Keratinocyte (primary cell): Measurements from ENCODE around the gene TMEM219. TPM values are rescaled to one million over a fixed set of nuclear protein-coding genes. Genes with fewer than 3 reads are reported as not detected.

Experiments used
- DNase-seq: peaks from one replicate; pipeline ENCODE4 v3.0.0-alpha.2; 2011; ENCODE audit warnings: low read depth, missing footprints, low spot score
- FAIRE-seq: peaks from 2 replicates; lab custom pipeline; 2011; peaks lifted over from hg19 to GRCh38; lab: Jason Lieb, UNC
- H2AFZ ChIP-seq: 2 replicates; pipeline ENCODE4 v1.6.0; 2012; ENCODE audit warnings: low read length, control low read depth, inconsistent platforms; ENCODE audit not compliant: control insufficient read depth
- H3K27ac ChIP-seq: 2 replicates; pipeline ENCODE4 v1.5.1; 2011; ENCODE audit warnings: low read length; ENCODE audit not compliant: control insufficient read depth, insufficient read depth
- H3K27me3 ChIP-seq: 3 replicates; pipeline ENCODE4 v1.6.0; 2011; ENCODE audit warnings: low read length; ENCODE audit not compliant: control insufficient read depth, insufficient read depth; ENCODE audit errors: extremely low read depth
- H3K36me3 ChIP-seq, 2 experiments: 2 replicates in 1 of 2; 3 replicates in 1 of 2; pipeline ENCODE4 v1.5.1; 2011; ENCODE audit warnings: low read length in 2 of 2, mild to moderate bottlenecking in 1 of 2; ENCODE audit not compliant: control insufficient read depth in 2 of 2, insufficient read depth in 2 of 2; ENCODE audit errors: extremely low read depth in 1 of 2
- H3K4me1 ChIP-seq: 3 replicates; pipeline ENCODE4 v1.5.1; 2011; ENCODE audit warnings: low read length; ENCODE audit not compliant: control insufficient read depth, insufficient read depth; ENCODE audit errors: extremely low read depth
- H3K4me2 ChIP-seq: 3 replicates; pipeline ENCODE4 v1.6.0; 2011; ENCODE audit warnings: low read depth, low read length; ENCODE audit not compliant: control insufficient read depth, insufficient read depth; ENCODE audit errors: extremely low read depth
- H3K4me3 ChIP-seq, 3 experiments: fragments of 200-600 bp in 1 of 3; sonication (generic) in 1 of 3; 2 replicates in 2 of 3; 3 replicates in 1 of 3; pipeline ENCODE4 v1.5.1; 2011 to 2016; ENCODE audit warnings: low read length in 3 of 3, mild to moderate bottlenecking in 3 of 3, control low read depth in 2 of 3, inconsistent platforms in 1 of 3, low read depth in 1 of 3, mixed read lengths in 1 of 3, mixed run types in 1 of 3, moderate library complexity in 1 of 3; ENCODE audit not compliant: control insufficient read depth in 2 of 3, insufficient read depth in 2 of 3; ENCODE audit errors: extremely low read depth in 1 of 3
- H3K79me2 ChIP-seq: 2 replicates; pipeline ENCODE4 v1.6.0; 2012; ENCODE audit warnings: low read length; ENCODE audit not compliant: control insufficient read depth, insufficient read depth
- H3K9ac ChIP-seq: 3 replicates; pipeline ENCODE4 v1.6.0; 2011; ENCODE audit warnings: low read length; ENCODE audit not compliant: control insufficient read depth, insufficient read depth; ENCODE audit errors: extremely low read depth
- H3K9me1 ChIP-seq: 3 replicates; pipeline ENCODE4 v1.6.0; 2011; ENCODE audit warnings: low read length; ENCODE audit not compliant: control insufficient read depth, insufficient read depth; ENCODE audit errors: extremely low read depth
- H3K9me3 ChIP-seq: 2 replicates; pipeline ENCODE4 v1.5.1; 2012; ENCODE audit warnings: low read depth, low read length; ENCODE audit not compliant: control insufficient read depth
- H4K20me1 ChIP-seq: 3 replicates; pipeline ENCODE4 v1.6.0; 2011; ENCODE audit warnings: low read length; ENCODE audit not compliant: control insufficient read depth, insufficient read depth; ENCODE audit errors: extremely low read depth
- EZH2 ChIP-seq: IDR thresholded peaks from one replicate; pipeline ENCODE4 v1.6.1; 2012; ENCODE audit warnings: inconsistent platforms, mild to moderate bottlenecking, low read length, moderate library complexity
- dilution Hi-C: fragments of 300-500 bp; cut with MboI; formaldehyde crosslinking; loops from one replicate; pipeline ENCODE4 v1.7.0; 2020; ENCODE audit warnings: low sequenced_read_pairs; ENCODE audit not compliant: extremely low pct_ligation_motif_present
- polyA plus RNA-seq, 5 experiments: library from polyadenylated mRNA; depleted of rRNA in 3 of 5; stranded (reverse) in 3 of 5; stranded (forward) in 1 of 5; unstranded in 1 of 5; fragments of >200 nt; gene quantifications; 1 replicate in 1 of 5; 2 replicates in 3 of 5; 3 replicates in 1 of 5; pipeline versions ENCODE4 v1.2.1 to v1.2.3, GENCODE V29; 2011 to 2012; ENCODE audit warnings: missing spikeins in 2 of 5, low read depth in 1 of 5, low replicate concordance in 1 of 5
- TF ChIP-seq, protein P1 (sequence below), 3 experiments: IDR thresholded peaks in 1 of 3; conservative IDR thresholded peaks in 1 of 3; optimal IDR thresholded peaks in 1 of 3; 2 replicates in 2 of 3; 3 replicates in 1 of 3; pipeline versions ENCODE3 to v1.5.1; 2011; ENCODE audit warnings: low read length in 3 of 3, mild to moderate bottlenecking in 3 of 3, moderate library complexity in 2 of 3, control low read depth in 1 of 3, inconsistent platforms in 1 of 3; ENCODE audit not compliant: insufficient read depth in 2 of 3; ENCODE audit errors: extremely low read depth in 1 of 3

Gene TMEM219
- polyA plus RNA-seq, 1 donor (not counting 4 experiments of a cell fraction or from before 2014, with no cell fraction given), result 48.5 TPM

DNA sequence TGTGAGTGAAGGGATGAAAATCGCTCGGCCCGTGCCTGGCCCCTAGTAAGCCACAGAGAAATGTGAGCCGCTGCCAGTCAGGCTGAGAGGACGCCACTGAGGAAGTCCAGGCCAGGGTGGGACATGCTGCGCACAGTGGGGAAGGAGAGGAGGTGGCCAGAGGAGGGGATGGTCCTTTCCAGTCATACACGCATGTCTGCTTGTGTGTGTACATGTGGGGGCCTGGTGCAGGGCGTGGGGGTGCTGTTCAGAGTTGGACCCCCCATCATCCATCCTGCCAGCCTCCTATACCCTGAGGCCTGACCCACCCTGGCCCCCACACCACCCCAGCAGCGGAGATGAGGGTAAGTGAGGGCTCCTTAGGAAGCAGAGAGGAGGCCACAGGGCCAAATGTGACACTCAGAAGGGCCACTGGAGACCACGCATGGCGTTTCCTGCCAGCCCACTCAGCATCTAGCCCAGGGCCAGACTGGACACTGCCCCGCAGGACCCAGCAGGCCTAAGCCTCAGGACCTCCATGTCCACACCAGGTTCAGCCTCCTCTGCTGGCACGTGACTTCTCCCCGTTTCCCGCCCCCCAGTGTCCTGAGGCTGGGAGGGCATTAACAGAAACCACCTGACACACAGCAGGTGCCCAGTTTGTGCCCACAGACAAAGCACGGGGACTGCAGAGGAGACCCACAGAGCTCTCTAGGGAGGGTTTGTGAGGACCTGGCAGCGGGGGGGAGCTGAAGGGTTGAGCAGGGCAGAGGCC is 42.0 kb downstream of the TMEM219 start:
- no peaks in the 10 kb centered on the region for H3K27me3 ChIP-seq
- H3K36me3 ChIP-seq, result peaks cover 19 to 23% of the 10 kb centered on the region in 2 experiments
- no peaks in the 10 kb centered on the region for H3K4me1 ChIP-seq
- no peak overlapping the region for H3K9ac ChIP-seq
- TF ChIP-seq EZH2, result no peak
- TF ChIP-seq, protein P1, sequence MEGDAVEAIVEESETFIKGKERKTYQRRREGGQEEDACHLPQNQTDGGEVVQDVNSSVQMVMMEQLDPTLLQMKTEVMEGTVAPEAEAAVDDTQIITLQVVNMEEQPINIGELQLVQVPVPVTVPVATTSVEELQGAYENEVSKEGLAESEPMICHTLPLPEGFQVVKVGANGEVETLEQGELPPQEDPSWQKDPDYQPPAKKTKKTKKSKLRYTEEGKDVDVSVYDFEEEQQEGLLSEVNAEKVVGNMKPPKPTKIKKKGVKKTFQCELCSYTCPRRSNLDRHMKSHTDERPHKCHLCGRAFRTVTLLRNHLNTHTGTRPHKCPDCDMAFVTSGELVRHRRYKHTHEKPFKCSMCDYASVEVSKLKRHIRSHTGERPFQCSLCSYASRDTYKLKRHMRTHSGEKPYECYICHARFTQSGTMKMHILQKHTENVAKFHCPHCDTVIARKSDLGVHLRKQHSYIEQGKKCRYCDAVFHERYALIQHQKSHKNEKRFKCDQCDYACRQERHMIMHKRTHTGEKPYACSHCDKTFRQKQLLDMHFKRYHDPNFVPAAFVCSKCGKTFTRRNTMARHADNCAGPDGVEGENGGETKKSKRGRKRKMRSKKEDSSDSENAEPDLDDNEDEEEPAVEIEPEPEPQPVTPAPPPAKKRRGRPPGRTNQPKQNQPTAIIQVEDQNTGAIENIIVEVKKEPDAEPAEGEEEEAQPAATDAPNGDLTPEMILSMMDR (optimal IDR thresholded peaks at IDR 0.05 in 1 of 3, IDR thresholded peaks at IDR 0.05 in 1 of 3, conservative IDR thresholded peaks at IDR 0.05 in 1 of 3; ENCODE audit: extremely low read depth in 1 of 3, insufficient read depth in 2 of 3, low read length in 3 of 3), result no peak
- H3K4me3 ChIP-seq, result no peak overlapping the region
- H3K27ac ChIP-seq, result no peak overlapping the region
- H3K79me2 ChIP-seq, result no peaks in the 10 kb centered on the region
- H3K9me1 ChIP-seq, result no peaks in the 10 kb centered on the region
- no peak overlapping the region for H2AFZ ChIP-seq
- FAIRE-seq (no peak), DNase-seq (no peak)
- dilution Hi-C loops, result no loop called here
- H4K20me1 ChIP-seq, result no peaks in the 10 kb centered on the region
- no peaks in the 10 kb centered on the region for H3K9me3 ChIP-seq
- H3K4me2 ChIP-seq, result no peak overlapping the region

DNA sequence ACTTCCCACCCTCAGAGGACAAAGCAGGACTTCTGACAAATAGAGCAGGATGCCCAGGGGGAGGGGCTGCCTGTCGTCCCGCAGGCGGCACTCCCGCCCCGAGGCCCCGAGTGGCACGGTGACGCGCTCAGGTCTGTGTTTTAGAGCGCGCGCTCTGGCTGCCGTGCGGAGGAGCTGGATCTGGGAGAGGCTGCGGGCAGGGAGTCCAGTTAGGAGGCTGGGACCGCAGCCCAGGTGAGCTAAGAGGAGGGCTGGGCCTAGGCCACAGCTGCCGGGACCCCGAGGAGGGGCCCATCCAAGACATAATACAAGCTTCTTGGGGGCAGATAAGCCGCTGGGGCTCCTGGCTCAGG is 42.5 kb downstream of the TMEM219 start:
- Histone ChIP-seq H3K27ac (no peak overlapping the region), H3K4me3 (no peak overlapping the region), H4K20me1 (no peaks in the 10 kb centered on the region), H3K36me3 (peaks cover 19 to 20% of the 10 kb centered on the region in 2 experiments), H2AFZ (no peak overlapping the region), H3K79me2 (no peaks in the 10 kb centered on the region), H3K9ac (no peak overlapping the region), H3K4me2 (no peak overlapping the region), H3K9me3 (no peaks in the 10 kb centered on the region), H3K4me1 (no peaks in the 10 kb centered on the region), H3K27me3 (peaks cover 2% of the 10 kb centered on the region), H3K9me1 (no peaks in the 10 kb centered on the region)
- FAIRE-seq (no peak), DNase-seq (no peak)
- TF ChIP-seq, protein P1 (optimal IDR thresholded peaks at IDR 0.05 in 1 of 3, IDR thresholded peaks at IDR 0.05 in 1 of 3, conservative IDR thresholded peaks at IDR 0.05 in 1 of 3; ENCODE audit: extremely low read depth in 1 of 3, insufficient read depth in 2 of 3, low read length in 3 of 3), result no peak
- TF ChIP-seq EZH2, result no peak
- dilution Hi-C loops, result no loop called here
